KBM-7 (cell line): Measurements from ENCODE around the gene SMTN.
"Not testable (repeated sequence)": the region's sequence is repeated elsewhere in the genome, so short reads cannot be mapped to it uniquely, and the experiment has no call there.

Source experiments
- DNase-seq: peaks from one replicate; pipeline ENCODE4 v3.0.0-alpha.2; 2015
- in situ Hi-C: fragments of 300-500 bp; cut with MboI; formaldehyde crosslinking; loops from 2 replicates; pipeline ENCODE4 v1.14.3; 2020; ENCODE audit warnings: low sequenced_read_pairs, low pct_unique_long_range_greater_than_20kb, mixed read lengths

SMTN gene

DNA sequence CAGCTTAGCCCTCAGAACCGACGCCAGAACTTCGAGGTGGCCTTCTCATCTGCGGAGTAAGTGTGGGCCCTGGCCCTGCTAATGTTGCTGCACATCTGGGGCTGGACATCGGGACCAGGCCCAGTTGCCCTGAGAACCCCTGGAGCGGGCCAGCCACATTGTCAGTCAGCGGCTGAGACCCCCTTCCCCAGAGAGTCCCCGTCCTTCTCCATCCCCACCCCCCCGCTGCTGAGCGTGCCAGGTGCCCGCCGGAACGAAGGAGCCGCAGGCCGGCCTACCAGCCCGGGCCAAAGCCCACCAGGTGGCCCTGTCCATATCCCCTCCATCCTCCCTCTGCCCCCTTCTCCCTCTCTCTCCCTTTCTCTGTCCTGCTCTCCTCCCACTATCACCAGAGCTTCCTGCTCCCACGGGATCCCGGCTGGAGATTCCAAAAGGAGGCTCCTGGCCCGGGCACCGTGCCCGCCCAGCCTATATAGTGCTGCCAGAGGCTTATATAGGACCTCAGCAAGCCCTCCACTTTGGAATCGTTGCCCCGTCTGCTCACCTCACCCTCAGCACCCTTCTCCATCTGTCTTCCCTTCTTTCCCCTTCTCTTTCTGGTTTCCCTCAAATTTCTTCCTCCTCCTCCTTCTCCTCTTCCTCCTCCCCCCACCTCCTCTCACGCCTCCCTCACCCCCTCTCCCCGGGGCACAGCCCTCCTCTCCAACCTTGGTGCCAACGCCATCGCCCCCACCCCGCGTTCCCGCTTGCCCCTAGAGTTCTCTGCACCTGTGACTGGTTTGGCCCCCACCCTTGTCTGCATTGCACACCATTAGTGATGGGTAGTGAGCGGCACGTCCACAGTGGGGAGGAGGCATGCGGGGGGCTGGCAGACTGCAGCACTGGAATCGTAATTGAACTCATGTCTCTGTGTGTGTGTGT is 19.0 kb downstream of the SMTN start:
- in situ Hi-C loops, result no loop called here
- no peak for DNase-seq

- in situ Hi-C loops, result no loop called here
- DNase-seq, result no peak
Measured at GRCh38 chr22:31100762-31101525, 19.8 kb downstream of the SMTN start.

GRCh38 chr22:31102441-31103081 is 21.4 kb downstream of the SMTN start:
- in situ Hi-C loops, result no loop called here

GRCh38 chr22:31103111-31103510 is 22.0 kb downstream of the SMTN start:
- in situ Hi-C loops, result no loop called here

More at GRCh38 chr22:31102441-31103081, 21.4 kb downstream of the SMTN start:
- no peak for DNase-seq

DNA sequence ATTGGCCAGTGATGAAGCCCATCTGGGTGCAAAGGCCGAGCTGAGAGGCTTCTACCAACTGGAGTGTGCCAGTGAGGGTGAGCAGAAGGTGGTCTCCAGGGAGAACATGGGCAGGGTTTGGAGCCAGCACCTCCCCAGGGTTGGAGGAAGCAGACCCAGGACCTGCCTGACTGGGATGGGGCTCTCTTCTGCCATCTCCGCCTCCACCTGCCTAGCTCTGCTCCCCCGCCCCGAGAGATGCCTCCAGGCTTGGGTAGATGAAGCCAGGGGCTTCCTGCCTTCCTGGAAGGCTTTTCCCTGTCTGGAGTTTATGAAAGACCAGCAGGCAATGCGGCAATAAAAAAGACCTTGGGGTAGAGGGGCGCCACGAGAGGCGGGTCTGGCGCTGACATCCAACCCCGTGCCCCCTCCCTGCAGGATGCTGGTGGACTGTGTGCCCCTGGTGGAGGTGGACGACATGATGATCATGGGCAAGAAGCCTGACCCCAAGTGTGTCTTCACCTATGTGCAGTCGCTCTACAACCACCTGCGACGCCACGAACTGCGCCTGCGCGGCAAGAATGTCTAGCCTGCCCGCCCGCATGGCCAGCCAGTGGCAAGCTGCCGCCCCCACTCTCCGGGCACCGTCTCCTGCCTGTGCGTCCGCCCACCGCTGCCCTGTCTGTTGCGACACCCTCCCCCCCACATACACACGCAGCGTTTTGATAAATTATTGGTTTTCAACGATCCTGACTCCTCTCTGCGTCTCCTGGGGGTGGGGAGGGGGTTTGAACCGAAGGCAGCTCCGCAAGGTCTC is 23.0 kb downstream of the SMTN start:
- in situ Hi-C loops, result no loop called here
- no peak for DNase-seq

More at GRCh38 chr22:31103111-31103510, 22.0 kb downstream of the SMTN start:
- no peak for DNase-seq

DNA sequence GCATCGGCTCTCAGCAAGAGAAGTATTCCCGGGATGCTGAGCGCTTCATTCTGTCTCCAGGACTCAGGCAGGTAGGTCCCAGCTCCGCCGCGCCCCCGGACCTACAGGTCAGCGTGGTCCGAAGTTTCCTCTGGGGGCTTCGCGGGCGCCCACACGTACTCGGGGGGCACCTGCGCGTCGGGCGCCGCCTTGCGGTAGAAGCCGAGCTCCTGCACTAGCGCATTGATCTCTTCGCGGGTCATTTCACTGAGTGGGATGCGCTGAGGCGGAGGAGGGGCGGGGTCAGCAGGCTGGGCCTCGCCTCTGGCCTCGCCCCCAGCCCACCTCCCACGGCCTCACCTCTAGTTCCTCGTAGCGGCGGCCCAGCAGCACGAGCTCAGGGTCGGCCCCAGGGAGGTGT is 23.8 kb downstream of the SMTN start:
- DNase-seq, result no peak
- in situ Hi-C loops, result no loop called here

- DNase-seq, result no peak
- in situ Hi-C loops, result no loop called here
Measured at GRCh38 chr22:31105282-31105929, 24.3 kb downstream of the SMTN start.

DNA sequence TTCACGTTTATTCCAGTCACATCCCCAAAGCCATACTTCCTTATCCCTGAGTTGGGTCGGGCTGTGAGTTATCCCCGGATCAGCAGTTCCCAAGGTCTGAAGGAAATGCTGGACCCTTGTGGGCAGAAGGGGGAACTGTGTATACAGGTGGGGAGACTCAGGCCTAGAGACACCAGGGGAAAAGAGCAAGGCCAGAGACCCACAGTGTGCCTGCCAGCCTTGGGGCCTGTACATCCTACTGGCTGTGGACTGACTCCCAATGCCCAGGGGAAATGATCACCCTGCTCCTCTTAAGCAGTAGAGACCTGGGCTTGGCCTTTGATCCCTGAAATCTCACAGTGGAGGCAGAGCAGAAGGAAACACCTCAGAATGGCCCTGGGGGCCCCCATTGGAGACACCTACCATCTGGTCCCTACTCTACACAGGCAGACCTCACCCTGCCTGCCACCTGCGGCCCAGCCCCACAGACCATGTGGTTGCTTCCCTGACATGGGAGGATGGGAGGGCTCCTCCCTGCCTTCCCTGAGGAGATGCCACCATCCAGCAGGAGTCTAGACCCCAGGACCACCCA is 25.0 kb downstream of the SMTN start:
- in situ Hi-C loops, result no loop called here
- DNase-seq, result no peak

- in situ Hi-C loops, result no loop called here
Measured at GRCh38 chr22:31106731-31107177, 25.6 kb downstream of the SMTN start.

DNA sequence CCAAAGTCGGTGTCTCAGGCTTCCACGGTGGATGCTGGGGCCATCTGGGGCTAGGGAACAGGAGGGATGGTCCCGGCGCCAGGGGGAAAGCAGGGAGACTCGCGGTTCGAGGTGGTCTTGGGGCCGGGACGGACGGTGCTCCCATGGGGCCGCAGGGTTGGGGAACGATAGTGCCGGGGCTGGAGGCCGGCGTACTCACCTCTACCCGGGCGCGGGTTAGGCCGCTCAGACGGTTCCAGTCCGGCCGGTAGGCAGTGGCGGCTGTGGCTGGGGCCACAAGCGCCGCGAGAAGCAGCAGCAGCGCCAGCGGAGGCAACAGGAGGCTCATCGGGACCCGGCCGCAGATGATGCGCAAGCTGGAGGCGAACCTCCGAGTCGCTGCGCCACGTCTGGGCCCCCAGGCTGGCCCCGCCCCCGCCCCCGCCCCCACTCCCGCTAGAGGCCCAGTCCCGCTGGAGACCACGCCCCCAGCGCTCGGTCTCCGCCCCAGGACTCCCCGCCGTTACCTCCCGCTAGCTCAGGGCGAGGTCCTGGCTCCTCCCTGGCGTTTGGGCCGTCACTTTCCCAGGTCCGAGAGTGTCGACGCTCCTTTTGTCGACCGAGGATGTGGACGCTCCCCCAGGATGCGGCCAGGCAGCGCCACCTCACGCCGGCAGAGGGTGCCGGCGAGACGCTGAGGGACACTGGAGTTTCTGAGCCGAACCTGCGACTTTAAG is 26.2 kb downstream of the SMTN start, which contains the start of gene SELENOM:
Gene SELENOM, minus strand, starts transcription at position 391 of the 716 bp plus-strand sequence. Its CDS starts 63 bp downstream, at position 328.
- peak; percentile 96 for DNase-seq
- in situ Hi-C loops, result no loop called here

More at GRCh38 chr22:31106731-31107177, 25.6 kb downstream of the SMTN start:
- no peak for DNase-seq

GRCh38 chr22:31107894-31108218 is 26.7 kb downstream of the SMTN start:
- in situ Hi-C loops, result no loop called here

DNA sequence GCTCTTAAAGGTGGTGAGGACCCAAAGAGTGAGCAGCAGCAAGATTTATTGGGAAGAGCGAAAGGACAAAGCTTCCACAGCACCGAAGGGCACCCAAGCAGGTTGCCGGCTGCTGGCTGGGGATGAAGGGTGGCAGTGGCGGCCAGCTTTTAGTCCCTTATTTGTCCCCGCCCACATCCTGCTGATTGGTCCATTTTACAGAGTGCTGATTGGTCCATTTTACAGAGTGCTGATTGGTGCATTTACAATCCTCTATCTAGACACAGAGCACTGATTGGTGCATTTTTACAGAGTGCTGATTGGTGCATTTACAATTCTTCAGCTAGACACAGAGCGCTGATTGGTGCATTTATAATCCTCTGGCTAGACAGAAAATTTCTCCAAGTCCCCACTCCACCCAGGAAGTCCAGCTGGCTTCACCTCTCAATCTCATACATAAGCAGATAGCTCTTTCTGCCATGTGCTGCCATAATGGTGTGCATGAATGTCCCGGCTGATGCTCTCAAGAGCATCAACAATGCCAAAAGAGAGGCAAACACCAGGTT is 31.5 kb downstream of the SMTN start:
- DNase-seq, in situ Hi-C loops: not testable (repeated sequence)

More at GRCh38 chr22:31107894-31108218, 26.7 kb downstream of the SMTN start:
- DNase-seq, result no peak

- in situ Hi-C loops, result no loop called here
- no peak for DNase-seq
Measured at GRCh38 chr22:31118046-31118820, 37.1 kb downstream of the SMTN start.

GRCh38 chr22:31119026-31119717 is 38.1 kb downstream of the SMTN start:
- in situ Hi-C loops, result no loop called here
- no peak for DNase-seq

DNA sequence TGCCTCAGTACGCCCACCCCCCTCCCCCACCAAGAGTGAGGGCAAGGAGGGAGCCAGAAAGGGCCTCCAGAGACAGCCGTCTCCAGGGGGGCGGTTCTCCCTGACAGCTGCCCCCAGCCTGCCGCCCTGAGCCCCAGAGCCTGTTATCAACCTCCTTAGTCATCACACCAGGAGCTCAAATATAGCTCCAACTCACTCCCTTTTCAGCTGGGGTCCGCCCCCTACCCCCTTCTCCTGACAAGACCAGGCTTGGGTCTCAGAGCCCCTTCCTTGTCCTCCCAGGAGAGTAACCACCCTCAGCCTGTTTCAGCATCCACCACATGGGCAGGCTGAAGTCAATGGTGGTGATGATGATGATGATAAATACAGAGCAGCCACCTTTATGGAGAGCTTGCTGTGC is 39.1 kb downstream of the SMTN start:
- in situ Hi-C loops, result no loop called here
- no peak for DNase-seq

DNA sequence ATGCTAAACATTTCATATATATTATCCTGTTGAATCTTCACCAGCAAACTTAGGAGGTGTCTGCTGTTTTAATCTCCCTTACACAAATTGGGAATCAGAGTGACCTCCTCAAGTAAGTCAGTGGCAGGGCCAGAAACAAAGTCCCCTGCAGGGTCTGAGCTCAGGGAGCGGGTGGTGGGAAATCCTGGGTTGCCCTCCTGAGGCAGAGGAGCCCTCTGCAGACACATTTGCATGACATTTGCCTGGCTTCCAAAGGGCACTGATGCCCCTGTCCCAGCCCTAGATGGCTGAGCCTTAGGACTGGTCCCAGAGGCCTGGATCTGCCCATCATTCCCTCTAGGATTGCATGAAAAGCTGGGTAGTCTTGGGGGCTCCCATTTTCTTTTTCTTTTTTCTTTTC is 39.5 kb downstream of the SMTN start:
- in situ Hi-C loops, result no loop called here

More for the DNA sequence above, 39.5 kb downstream of the SMTN start:
- no peak for DNase-seq
